ENCODE results near the gene TMEM255B.

TMEM255B gene

GRCh38 chr13:113803409-113804016, 44.5 kb downstream of the TMEM255B start:
- H3K4me1 ChIP-seq (ENCODE audit: insufficient read depth, low read length, severe bottlenecking), result no peaks in the 10 kb centered on the region
- no peaks in the 10 kb centered on the region for H3K36me3 ChIP-seq (ENCODE audit: insufficient read depth, low read length)
- no peaks in the 10 kb centered on the region for H4K20me1 ChIP-seq (ENCODE audit: insufficient read depth, low read length)
- no peaks in the 10 kb centered on the region for H3K79me2 ChIP-seq (ENCODE audit: insufficient read depth, low read length)
- no peak overlapping the region for H3K4me3 ChIP-seq (ENCODE audit: low read depth, low read length, poor library complexity, severe bottlenecking)
- H3F3A ChIP-seq (ENCODE audit: insufficient read depth, low read length), result no peaks in the 10 kb centered on the region
- no peak for TF ChIP-seq CTCF (IDR thresholded peaks at IDR 0.05; ENCODE audit: low read length)
- no peak for TF ChIP-seq EZH2 (IDR thresholded peaks at IDR 0.05; ENCODE audit: borderline replicate concordance, low read length)
- H3K9ac ChIP-seq (ENCODE audit: low read length), result no peak overlapping the region
- no peak overlapping the region for H2AFZ ChIP-seq (ENCODE audit: low read length)
- no peak overlapping the region for H3K27ac ChIP-seq (ENCODE audit: low read depth, low read length, poor library complexity, severe bottlenecking)
- H3K27me3 ChIP-seq (ENCODE audit: insufficient read depth, low read length), result peaks cover 9% of the 10 kb centered on the region; the same call in 1 of the 2 replicates
- peaks cover 9% of the 10 kb centered on the region for H3K9me3 ChIP-seq (ENCODE audit: low read length)
- no peak overlapping the region for H3K4me2 ChIP-seq (ENCODE audit: low read length)
- no peaks in the 10 kb centered on the region for H3K9me2 ChIP-seq (ENCODE audit: low read depth, low read length)

DNA sequence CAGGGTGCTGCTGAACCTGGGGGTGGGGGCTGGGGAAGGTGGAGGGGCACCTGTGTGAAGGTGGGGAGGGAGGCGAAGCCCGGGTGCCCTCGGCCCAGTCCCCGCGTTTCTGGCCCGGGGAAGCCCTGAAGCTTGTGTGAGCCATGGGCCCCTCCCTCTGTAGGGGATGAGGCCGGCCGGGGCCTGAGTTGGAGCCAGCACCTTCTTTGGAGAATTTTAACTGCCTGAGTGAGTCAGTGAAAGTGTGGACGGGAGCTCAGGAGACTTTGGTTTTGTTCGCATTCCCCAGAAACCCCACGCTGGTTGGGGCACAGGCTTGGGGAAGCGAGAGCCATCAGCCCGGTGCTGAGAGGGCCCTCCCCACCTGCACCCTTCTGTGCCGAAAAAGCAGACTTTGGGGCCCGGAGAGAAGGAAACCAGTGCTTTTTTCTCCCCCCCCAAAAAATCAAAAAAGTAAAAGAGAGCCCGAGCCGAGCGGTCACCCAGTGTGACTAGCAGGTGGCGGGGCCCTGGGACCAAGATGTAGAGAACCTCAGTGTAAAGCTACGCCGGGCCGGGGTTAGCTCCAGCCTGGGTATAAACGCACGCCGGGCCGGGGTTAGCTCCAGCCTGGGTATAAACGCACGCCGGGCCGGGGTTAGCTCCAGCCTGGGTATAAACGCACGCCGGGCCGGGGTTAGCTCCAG, 45.1 kb downstream of the TMEM255B start:
- H2AFZ ChIP-seq (ENCODE audit: low read length), result no peak overlapping the region
- H3K4me1 ChIP-seq (ENCODE audit: insufficient read depth, low read length, severe bottlenecking), result no peaks in the 10 kb centered on the region
- H3K9me2 ChIP-seq (ENCODE audit: low read depth, low read length), result no peaks in the 10 kb centered on the region
- peaks cover 9% of the 10 kb centered on the region; the same call in 1 of the 2 replicates for H3K27me3 ChIP-seq (ENCODE audit: insufficient read depth, low read length)
- no peaks in the 10 kb centered on the region for H4K20me1 ChIP-seq (ENCODE audit: insufficient read depth, low read length)
- H3F3A ChIP-seq (ENCODE audit: insufficient read depth, low read length), result no peaks in the 10 kb centered on the region
- H3K27ac ChIP-seq (ENCODE audit: low read depth, low read length, poor library complexity, severe bottlenecking), result no peak overlapping the region
- no peaks in the 10 kb centered on the region for H3K36me3 ChIP-seq (ENCODE audit: insufficient read depth, low read length)
- H3K79me2 ChIP-seq (ENCODE audit: insufficient read depth, low read length), result no peaks in the 10 kb centered on the region
- peaks cover 12% of the 10 kb centered on the region for H3K9me3 ChIP-seq (ENCODE audit: low read length)
- no peak overlapping the region for H3K4me3 ChIP-seq (ENCODE audit: low read depth, low read length, poor library complexity, severe bottlenecking)
- H3K9ac ChIP-seq (ENCODE audit: low read length), result no peak overlapping the region
- TF ChIP-seq EZH2 (IDR thresholded peaks at IDR 0.05; ENCODE audit: borderline replicate concordance, low read length), result no peak
- no peak for TF ChIP-seq CTCF (IDR thresholded peaks at IDR 0.05; ENCODE audit: low read length)
- no peak overlapping the region for H3K4me2 ChIP-seq (ENCODE audit: low read length)

DNA sequence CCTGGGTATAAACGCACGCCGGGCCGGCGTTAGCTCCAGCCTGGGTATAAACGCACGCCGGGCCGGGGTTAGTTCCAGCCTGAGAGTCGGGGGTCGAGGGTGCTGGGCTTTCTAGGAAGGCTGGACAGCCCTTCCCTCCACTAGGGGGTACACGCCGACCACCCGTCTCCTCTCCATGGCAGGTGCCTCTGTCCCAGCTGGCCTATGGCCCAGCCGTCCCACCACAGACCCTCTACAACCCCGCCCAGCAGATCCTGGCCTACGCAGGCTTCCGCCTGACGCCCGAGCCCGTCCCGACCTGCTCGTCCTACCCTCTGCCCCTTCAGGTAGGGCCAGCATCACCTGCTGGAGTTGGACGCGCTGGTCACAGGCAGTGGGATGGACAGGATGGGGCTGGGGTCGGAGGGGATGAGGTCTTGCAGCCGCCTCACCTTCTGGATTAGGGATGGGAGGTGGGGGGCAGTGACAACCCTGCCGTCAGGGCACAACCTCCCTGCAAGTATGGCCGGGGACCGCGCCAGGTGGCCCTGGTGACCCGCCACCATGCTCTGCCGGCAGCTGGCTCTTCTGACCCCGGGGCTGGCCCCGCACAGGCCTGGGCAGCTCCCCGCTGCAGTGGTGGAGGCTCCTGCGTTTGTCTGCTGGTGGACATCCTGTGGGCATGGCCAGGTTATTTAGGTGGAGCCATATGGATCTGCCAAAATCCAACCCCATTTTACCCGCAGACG, 45.8 kb downstream of the TMEM255B start:
- Histone ChIP-seq H3K9me2 (ENCODE audit: low read depth, low read length) (no peaks in the 10 kb centered on the region), H3K36me3 (ENCODE audit: insufficient read depth, low read length) (no peaks in the 10 kb centered on the region), H3K4me2 (ENCODE audit: low read length) (no peak overlapping the region), H3F3A (ENCODE audit: insufficient read depth, low read length) (no peaks in the 10 kb centered on the region), H3K9ac (ENCODE audit: low read length) (no peak overlapping the region), H3K27ac (ENCODE audit: low read depth, low read length, poor library complexity, severe bottlenecking) (no peak overlapping the region), H3K27me3 (ENCODE audit: insufficient read depth, low read length) (peaks cover 9% of the 10 kb centered on the region; the same call in 1 of the 2 replicates), H3K4me3 (ENCODE audit: low read depth, low read length, poor library complexity, severe bottlenecking) (no peak overlapping the region), H3K9me3 (ENCODE audit: low read length) (peaks cover 14% of the 10 kb centered on the region), H3K79me2 (ENCODE audit: insufficient read depth, low read length) (no peaks in the 10 kb centered on the region), H2AFZ (ENCODE audit: low read length) (no peak overlapping the region), H3K4me1 (ENCODE audit: insufficient read depth, low read length, severe bottlenecking) (no peaks in the 10 kb centered on the region), H4K20me1 (ENCODE audit: insufficient read depth, low read length) (no peaks in the 10 kb centered on the region)
- TF ChIP-seq CTCF (IDR thresholded peaks at IDR 0.05; ENCODE audit: low read length) (no peak), EZH2 (IDR thresholded peaks at IDR 0.05; ENCODE audit: borderline replicate concordance, low read length) (no peak)

Measured in OCI-LY1 (cell line).